GM10248 (cell line): ENCODE results near the gene GMDS.
"Not testable (repeated sequence)": the region's sequence is repeated elsewhere in the genome, so short reads cannot be mapped to it uniquely, and the experiment has no call there.

ENCODE experiments used
- CTCF ChIA-PET: fragments of 300-600 bp; sonication (Branson Sonifier 250); formaldehyde crosslinking; extraction: SDS; loops from one replicate; lab custom pipeline; 2021; ENCODE audit warnings: antibody characterized with exemption; lab: Yijun Ruan, JAX
- POLR2A ChIA-PET: fragments of 350-650 bp; sonication (Branson Sonifier 250); formaldehyde crosslinking; extraction: SDS; loops from one replicate; lab custom pipeline; 2020; ENCODE audit warnings: antibody characterized with exemption; lab: Yijun Ruan, JAX
- DNase-seq: peaks from one replicate; pipeline ENCODE4 v3.0.0; 2012; ENCODE audit errors: extremely low spot score
- CTCF ChIP-seq: IDR thresholded peaks from 2 replicates; pipeline ENCODE4 v1.5.1; 2012; ENCODE audit warnings: mild to moderate bottlenecking, low read depth; ENCODE audit errors: extremely low read depth, missing control alignments, control extremely low read depth

Gene GMDS

GRCh38 chr6:1756472-1757129 is 488.8 kb downstream of the GMDS start:
- ChIA-PET POLR2A (no interaction called here), CTCF (interaction anchor here (0.9 to 1.4 kb wide), 3 partner anchors 13 to 45 kb away, joined by 3 read pairs; no protein-coding TSS in a partner anchor)
- TF ChIP-seq CTCF, result no peak
- no peak for DNase-seq

GRCh38 chr6:1751063-1751462 is 494.3 kb downstream of the GMDS start:
- CTCF ChIA-PET, result interaction anchor here (1.2 to 1.7 kb wide), 2 partner anchors 14 to 47 kb away, joined by 3 to 4 read pairs; no protein-coding TSS in a partner anchor
- POLR2A ChIA-PET, DNase-seq: not testable (repeated sequence)

DNA sequence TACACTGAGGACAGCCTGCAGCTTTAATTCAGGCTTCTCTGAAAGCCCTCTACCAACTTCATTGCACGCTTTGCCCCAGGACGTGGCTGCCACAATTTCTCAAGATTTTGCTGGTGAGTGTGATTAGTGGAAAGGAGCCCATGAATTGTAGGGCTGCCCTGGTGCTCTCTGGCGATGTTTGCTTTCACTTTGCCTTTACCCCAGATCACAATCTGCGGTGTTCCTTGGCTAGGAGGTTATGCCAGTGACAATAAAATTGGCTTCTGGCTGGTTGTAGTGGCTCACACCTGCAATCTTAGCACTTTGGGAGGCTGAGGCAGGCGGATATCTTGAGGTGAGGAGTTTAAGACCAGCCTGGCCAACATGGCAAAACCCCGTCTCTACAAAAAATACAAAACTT is 496.4 kb downstream of the GMDS start:
- ChIA-PET CTCF (no interaction called here), POLR2A (no interaction called here)
- no peak for DNase-seq
- no peak for TF ChIP-seq CTCF

- ChIA-PET CTCF (no interaction called here), POLR2A (no interaction called here)
- TF ChIP-seq CTCF, result no peak
- DNase-seq, result no peak
Observed at GRCh38 chr6:1747531-1747930, 497.9 kb downstream of the GMDS start.

DNA sequence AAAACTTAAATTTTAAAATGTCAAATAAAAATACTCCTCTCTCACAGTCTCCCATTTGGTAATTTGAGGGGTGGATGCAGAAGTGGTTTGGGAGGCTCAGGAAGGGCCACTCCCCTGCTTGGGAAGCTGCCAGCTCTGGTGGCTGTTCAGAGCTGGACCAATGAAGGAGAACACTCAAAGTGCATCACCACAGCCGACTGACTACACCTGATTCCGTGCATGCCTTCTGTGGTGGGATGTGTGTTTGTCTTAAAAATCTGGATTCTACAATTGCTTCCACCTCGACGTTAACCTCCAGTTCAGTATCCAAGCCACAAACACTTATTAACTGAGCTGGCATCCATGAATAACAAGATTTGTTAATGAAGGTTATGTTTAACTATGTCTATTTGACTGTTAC is 498.4 kb downstream of the GMDS start:
- CTCF ChIA-PET, result no interaction called here
- DNase-seq, result no peak
- no peak for TF ChIP-seq CTCF
- POLR2A ChIA-PET, result no interaction called here

- ChIA-PET POLR2A (no interaction called here), CTCF (no interaction called here)
- no peak for DNase-seq
- TF ChIP-seq CTCF, result no peak
Observed at GRCh38 chr6:1745814-1746213, 499.6 kb downstream of the GMDS start.

DNA sequence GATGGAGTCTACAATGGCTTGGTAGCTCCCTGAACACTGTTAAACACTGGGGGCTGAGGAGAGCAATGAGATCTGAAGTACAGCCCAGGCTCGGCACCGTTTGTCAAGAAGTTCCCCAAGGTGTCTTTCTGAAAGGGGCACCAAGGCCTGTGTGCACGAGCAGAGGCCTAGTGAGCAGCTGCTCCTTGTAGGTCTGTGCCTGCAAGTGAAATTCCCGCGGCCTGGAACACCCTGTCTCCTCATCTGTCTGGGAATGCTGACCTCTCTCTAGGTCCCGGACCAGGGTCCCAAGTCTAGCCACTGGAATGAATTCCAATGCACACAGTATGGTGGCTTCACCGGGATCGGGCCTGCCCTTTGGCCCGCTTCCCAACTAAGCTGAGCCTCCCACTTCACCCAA is 500.9 kb downstream of the GMDS start:
- POLR2A ChIA-PET, result no interaction called here
- no peak for TF ChIP-seq CTCF
- CTCF ChIA-PET, result no interaction called here
- DNase-seq, result no peak
